T47D (cell line): ENCODE results near the gene RRAS2.

Experiments used
- DNase-seq, 2 experiments: peaks; one replicate each; pipeline versions ENCODE4 v3.0.0 to v3.0.0-alpha.2; 2011 to 2012; ENCODE audit warnings: low read depth in 1 of 2, low spot score in 1 of 2
- JUND ChIP-seq: IDR thresholded peaks from 2 replicates; pipeline ENCODE4 v1.6.1; 2012; ENCODE audit warnings: low read depth
- in situ Hi-C: cut with HindIII; loops from 2 replicates; pipeline ENCODE4 v1.10.0; 2016; ENCODE audit warnings: low sequenced_read_pairs, low pct_unique_long_range_greater_than_20kb

The RRAS2 gene

DNA sequence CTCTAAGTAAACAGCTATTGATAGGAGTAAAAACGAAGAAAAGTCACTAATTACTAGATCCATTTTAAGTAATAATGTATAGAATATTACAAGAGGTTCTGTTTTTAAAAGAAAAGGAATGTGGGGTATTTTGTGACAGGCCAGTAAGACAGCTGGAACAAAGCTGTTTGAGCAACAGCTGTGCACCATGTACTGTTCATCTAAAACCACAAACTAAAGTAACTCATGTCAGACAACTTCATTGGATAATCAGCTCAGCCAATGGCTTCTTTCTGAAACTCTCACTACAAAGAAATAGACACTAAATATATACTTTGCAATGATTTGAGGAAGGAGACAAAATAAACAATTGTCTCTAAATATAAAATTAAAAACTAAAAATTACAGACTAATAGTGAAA, 16.1 kb downstream of the RRAS2 start:
- no peak for TF ChIP-seq JUND
- in situ Hi-C loops: no loop called here
- DNase-seq: no peak

DNA sequence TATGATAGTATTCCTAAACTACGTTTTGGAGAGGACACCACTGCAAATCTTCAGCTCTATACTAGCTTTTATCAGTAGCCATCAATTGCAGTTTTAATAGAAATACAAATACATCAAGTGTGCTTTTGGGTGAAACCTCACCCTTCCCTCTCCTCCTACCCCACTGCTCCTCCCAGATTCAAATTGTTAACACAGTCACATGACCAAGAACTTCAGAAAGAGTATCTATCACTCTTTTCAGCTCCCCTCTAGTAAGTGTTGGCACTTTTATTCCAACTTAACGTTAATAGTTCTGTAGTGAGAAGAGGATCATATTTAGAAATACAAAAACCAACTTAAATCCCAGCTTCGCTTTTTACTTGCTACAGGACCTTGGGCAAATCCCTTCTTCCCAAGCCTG, 17.0 kb downstream of the RRAS2 start:
- no peak for DNase-seq
- TF ChIP-seq JUND: no peak
- in situ Hi-C loops: no loop called here

DNA sequence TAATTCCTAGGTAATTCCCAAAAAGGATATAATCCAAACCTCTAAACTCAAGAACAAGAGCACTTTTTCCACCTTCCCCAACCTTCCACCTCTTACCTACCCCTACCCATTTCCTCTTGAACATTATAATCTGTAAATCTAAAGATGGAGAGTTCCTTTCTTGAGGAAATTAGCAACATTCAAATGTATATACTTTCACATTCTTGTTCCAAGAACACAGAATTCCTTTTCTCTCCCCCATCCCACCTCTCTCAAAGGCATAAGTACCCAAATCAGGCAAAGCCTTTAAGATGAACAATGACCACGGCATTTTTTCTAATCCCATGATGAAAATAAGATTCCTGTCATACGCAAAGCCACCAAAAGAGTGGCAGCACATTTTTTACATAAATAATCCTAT, 18.3 kb downstream of the RRAS2 start:
- no peak for TF ChIP-seq JUND
- in situ Hi-C loops: no loop called here
- no peak for DNase-seq

DNA sequence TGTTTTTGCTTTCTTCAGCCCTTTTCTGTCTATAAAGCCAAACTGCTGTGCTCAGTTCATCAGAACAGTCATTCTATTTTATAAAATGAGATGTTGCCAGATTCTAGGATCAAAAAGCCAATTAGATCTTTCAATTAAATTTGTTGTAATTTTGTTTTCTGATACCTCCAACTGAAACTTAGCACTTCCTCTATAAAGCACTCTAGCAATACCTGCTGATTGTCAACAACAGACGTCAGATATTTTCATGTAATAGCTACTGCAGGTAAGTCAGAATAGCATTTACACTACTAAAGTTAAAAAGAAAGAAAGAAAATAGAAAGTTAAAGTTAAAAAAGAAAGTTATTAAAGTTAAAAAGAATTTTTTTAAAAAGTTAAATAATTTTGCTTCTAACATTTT, 19.6 kb downstream of the RRAS2 start:
- no peak for TF ChIP-seq JUND
- DNase-seq: no peak
- in situ Hi-C loops: no loop called here

DNA sequence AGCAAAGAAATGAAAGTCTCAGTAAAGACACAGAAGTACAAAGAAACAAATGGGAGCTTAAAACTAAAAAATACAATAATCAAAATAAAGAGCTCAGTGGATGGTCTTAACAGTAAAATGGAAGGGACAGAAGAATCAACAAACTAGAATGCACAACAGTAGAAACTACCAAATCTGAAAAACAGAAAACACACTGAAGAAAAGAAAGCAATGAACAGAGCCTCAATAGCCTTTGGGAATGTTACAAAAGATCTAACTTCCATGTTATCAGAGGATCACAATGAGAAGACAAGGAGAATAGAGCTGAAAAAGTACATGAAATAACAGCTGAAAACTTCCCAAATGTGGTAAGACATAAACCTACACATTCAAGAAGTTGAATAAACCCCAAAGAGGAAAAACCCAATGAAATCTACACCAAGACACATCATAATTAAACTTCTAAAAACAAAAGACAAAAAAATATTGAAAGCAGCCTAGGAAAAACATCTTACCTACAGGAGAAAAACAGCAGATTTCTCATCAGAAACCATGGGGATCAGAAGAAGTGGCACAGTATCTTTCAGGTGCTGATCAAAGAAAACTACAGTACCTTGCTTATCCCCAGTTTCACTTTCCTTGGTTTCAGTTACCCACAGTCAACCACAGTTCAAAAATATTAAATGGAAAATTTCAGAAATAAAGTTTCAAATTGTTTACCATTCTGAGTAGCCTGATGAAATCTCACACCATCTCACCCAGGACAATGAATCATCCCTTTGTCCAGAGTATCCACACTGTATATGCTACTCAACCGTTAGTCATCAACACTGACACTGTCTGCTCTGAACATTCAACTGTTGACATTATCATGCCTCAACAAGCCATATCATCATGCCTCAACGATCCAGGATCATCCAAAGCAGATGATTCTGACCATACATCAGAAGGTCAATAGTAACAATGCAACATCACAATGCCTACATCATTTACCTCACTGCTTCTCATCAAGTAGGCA, 22.2 kb downstream of the RRAS2 start:
- no peak for DNase-seq
- TF ChIP-seq JUND: no peak
- in situ Hi-C loops: no loop called here

DNA sequence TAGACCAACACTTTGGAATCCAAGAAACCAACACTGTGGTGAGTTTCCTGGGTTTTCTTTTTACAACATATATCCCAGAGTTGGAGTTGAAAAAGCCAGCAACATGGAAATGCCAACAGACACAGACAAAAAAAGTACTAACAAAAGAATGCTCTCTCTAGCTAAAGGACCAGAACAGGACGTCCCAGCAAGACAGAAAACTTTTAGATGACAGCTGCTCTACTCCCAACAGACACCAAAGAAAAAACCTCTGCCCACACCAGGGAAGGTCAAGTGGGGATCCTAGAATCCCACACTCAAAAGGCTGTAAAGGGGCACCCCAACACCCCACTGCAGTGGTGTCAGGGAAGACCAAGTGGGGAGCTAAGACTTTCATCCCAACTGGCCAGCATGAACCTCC, 23.3 kb downstream of the RRAS2 start:
- no peak for TF ChIP-seq JUND
- DNase-seq: no peak
- in situ Hi-C loops: no loop called here

DNA sequence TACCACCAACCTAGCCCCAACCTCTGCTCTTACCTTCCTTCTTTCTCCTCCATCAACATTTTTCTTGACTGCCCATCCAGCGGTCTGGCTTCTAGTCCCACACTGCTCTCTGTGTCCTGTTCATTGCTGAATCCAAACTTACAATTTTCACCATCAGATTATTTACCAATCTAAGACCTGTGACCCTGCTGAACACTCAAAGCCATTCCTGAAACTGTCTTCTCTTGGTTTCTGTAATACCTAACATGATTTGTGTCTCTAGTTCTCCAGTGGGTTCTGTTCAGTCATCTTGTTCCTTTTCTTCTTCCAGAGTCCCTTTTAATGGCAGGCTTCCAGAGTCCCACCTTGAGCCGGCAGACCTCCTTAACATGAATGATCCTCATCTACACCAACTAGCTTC, 24.1 kb downstream of the RRAS2 start:
- no peak for DNase-seq
- in situ Hi-C loops: no loop called here
- TF ChIP-seq JUND: no peak

DNA sequence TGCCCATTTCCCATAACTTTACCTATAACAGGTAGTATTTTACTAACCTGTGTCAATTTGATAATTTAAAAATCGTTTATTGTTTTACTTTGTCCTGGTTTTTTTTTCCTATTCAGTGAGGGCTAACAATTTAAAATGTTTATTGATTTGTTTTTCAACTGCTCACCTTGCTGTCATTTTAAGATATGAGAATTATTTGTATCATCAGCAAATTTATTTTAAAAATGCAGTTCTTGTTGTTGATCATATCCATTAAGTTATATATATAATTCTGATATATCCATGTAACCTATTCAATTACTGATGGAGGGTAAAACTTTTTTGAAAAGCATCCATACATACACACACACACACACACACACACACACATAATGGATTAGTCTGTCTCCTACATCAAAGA, 24.8 kb downstream of the RRAS2 start:
- no peak for DNase-seq
- TF ChIP-seq JUND: no peak
- in situ Hi-C loops: no loop called here

DNA sequence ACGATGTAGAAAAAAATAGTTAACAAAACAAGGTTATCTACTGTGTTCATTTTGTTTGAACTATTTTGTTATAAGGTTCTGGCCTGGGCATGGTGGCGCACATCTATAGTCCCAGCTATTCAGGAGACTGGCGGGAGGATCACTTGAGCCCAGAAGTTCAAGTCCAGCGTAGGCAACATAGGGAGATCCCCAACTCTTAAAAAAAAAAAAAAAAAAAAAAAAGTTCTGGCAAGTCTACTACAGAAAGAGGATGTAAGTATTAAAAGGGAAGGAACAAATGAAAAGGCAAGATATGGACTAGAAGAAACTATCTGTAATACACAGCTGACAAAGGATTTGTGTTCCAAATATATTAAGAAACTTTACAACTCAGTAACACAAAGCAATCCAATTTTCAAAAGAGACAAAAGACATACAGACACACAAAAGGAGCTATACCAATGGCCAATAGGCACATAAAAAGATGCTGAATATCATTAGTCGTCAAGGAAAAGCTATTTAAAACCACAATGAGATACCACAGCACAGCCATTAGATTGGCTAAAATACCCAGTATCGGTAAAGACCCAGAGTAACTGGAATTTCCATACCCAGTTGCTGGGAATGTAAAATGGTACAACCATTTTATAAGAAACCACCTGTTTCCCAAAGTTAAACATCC, 27.4 kb downstream of the RRAS2 start:
- DNase-seq: no peak
- TF ChIP-seq JUND: no peak
- in situ Hi-C loops: no loop called here

DNA sequence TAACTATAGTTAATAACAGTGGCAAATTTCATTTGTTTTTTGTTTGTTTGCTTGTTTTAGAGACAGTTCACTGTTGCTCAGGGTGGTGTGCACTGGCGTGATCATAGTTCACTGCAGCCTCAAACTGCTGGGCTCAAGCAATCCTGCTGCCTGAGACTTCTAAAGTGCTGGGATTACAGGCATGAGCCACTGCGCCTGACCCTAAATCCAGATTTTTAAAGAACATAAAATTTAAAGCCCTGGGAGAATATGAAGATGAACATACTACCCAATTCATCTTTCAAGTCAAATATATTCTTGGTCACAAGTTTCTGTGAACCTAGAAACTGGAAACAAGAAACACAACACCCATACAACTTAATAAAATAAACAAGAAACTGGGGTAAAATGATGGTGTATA, 28.1 kb downstream of the RRAS2 start:
- in situ Hi-C loops: no loop called here
- no peak for DNase-seq
- no peak for TF ChIP-seq JUND

DNA sequence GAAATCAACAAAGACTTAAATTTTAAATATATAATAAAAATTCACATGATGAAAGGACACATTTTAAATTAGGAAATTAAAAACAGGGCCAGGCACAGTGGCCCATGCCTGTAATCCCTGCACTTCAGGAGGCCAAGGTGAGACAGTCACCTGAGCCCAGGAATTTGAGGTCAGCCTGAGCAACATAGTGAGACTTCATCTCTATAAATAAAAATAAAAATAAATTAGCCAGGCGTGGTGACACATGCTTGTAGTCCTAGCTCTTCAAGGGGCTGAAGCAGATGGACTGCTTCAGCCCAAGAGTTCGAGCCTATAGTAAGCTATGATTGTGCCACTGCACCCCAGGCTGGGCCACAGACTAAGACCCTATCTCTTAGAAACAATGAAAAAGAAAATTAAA, 29.3 kb downstream of the RRAS2 start:
- in situ Hi-C loops: no loop called here

DNA sequence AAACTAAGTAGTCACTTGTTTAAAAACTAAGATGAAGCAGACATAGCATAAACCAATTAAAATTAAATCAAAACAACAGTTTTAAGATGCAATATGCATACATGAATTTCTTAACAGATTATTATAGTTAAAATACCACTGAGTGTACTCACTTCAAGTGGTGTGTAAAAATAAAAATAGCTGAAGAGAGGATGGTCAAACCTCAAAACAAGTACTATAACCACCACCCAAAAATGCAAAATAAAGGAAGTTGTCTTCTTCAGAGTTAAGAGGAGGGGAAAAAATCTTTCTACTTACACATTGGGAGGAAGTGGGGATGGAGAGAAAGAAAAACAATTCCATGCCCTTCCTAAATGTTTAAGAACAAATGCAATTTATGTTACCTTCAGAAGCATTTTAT, 31.9 kb downstream of the RRAS2 start:
- in situ Hi-C loops: no loop called here
- no peak for DNase-seq
- TF ChIP-seq JUND: no peak

More for the DNA sequence above, 29.3 kb downstream of the RRAS2 start:
- no peak for TF ChIP-seq JUND
- DNase-seq: no peak

DNA sequence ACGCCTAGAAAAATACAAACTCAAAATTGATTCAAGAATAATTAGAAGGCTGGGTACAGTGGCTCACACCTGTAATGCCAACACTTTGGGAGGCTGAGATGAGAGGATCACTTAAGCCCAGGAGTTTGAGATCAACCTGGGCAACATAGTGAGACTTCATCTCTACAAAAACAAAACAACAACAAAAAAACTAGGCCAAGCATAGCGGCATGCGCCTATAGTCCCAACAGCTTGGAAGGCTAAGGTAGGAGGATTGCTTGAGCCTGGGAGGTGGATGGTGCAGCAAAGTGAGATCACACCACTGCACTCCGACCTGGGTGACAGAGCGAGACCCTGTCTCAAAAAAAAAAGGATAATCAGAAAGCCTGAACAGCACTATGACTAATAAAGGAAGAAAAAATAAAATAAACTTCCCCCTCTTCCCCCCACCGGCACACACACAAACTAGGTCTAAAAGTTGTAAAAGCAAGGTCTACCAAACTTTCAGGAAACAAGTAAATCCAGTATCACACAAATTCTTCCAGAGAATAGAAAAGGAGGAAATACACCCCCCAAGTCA, 35.8 kb downstream of the RRAS2 start:
- DNase-seq: no peak
- TF ChIP-seq JUND: no peak
- in situ Hi-C loops: no loop called here
